PFSK-1 (cell line): ENCODE results near the gene VOPP1.

Experiments
- FOXP2 ChIP-seq: optimal IDR thresholded peaks from 2 replicates; pipeline ENCODE3; 2011; ENCODE audit warnings: borderline replicate concordance, control low read depth, inconsistent platforms; ENCODE audit not compliant: insufficient read depth; ENCODE audit errors: extremely low read length, extremely low read depth
- POLR2AphosphoS5 ChIP-seq: IDR thresholded peaks from 2 replicates; pipeline ENCODE4 v1.6.1; 2012; ENCODE audit warnings: low read depth, mild to moderate bottlenecking, control low read depth, low read length, moderate library complexity
- SIN3A ChIP-seq: IDR thresholded peaks from 2 replicates; pipeline ENCODE4 v1.6.1; 2012; ENCODE audit warnings: mild to moderate bottlenecking, low read length, moderate library complexity, borderline replicate concordance; ENCODE audit not compliant: insufficient read depth
- TAF1 ChIP-seq: IDR thresholded peaks from 2 replicates; pipeline ENCODE4 v1.6.1; 2012; ENCODE audit warnings: low read length, control low read depth, borderline replicate concordance; ENCODE audit not compliant: insufficient read depth
- TF ChIP-seq, protein P1 (sequence below), 2 experiments: IDR thresholded peaks; 2 replicates each; pipeline versions ENCODE4 v1.6.1 to v1.8.0; 2011 to 2012; ENCODE audit warnings: low read depth in 2 of 2, low read length in 2 of 2, control low read depth in 1 of 2, inconsistent platforms in 1 of 2, mild to moderate bottlenecking in 1 of 2, moderate library complexity in 1 of 2; ENCODE audit not compliant: insufficient read depth in 1 of 2

The VOPP1 gene

DNA sequence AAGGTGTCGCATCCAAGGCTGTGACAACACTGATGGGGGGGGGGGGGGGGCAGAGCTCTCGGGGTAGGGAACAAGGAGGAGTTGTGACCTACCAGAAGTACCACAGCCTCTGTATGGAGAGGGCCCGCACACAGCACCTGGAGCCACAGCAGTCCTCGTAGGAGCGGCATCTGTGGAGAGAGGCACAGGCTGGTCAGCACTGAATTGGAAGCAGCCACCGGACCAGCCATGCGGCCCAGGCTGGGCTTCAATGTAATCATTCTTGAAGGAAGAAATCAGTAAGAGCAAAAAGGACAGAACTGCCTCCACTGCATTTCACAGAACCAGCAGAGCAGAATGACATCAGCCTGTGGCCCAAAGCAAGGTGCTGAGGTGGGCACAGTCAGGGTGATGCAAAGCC is 74.8 kb downstream of the VOPP1 start:
- TF ChIP-seq, protein P1, sequence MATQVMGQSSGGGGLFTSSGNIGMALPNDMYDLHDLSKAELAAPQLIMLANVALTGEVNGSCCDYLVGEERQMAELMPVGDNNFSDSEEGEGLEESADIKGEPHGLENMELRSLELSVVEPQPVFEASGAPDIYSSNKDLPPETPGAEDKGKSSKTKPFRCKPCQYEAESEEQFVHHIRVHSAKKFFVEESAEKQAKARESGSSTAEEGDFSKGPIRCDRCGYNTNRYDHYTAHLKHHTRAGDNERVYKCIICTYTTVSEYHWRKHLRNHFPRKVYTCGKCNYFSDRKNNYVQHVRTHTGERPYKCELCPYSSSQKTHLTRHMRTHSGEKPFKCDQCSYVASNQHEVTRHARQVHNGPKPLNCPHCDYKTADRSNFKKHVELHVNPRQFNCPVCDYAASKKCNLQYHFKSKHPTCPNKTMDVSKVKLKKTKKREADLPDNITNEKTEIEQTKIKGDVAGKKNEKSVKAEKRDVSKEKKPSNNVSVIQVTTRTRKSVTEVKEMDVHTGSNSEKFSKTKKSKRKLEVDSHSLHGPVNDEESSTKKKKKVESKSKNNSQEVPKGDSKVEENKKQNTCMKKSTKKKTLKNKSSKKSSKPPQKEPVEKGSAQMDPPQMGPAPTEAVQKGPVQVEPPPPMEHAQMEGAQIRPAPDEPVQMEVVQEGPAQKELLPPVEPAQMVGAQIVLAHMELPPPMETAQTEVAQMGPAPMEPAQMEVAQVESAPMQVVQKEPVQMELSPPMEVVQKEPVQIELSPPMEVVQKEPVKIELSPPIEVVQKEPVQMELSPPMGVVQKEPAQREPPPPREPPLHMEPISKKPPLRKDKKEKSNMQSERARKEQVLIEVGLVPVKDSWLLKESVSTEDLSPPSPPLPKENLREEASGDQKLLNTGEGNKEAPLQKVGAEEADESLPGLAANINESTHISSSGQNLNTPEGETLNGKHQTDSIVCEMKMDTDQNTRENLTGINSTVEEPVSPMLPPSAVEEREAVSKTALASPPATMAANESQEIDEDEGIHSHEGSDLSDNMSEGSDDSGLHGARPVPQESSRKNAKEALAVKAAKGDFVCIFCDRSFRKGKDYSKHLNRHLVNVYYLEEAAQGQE (IDR thresholded peaks at IDR 0.05; ENCODE audit: insufficient read depth in 1 of 2, low read depth in 2 of 2, low read length in 2 of 2) = no peak
- TF ChIP-seq POLR2AphosphoS5 (no peak), FOXP2 (no peak), TAF1 (no peak), SIN3A (no peak)

DNA sequence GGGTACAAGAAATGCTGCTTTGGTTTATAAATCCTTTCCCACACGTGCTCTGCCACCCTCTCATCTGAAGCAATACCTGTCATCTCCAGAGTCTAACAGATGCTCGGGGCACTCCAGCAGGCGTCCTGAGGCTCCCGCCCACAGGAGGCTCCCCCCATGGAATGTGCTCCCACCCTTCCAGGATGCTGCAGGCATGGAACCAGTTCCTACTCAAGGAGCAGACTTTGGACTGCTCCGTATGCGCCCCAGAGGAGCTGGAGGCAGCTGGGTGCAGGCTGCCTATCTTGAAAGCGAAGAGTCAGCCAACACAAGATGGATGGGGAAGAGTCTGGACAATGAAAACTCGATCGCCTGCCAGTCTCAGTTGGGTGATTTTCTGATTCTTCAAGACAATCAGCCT is 75.4 kb downstream of the VOPP1 start:
- no peak for TF ChIP-seq SIN3A
- no peak for TF ChIP-seq POLR2AphosphoS5
- no peak for TF ChIP-seq FOXP2
- TF ChIP-seq, protein P1 (IDR thresholded peaks at IDR 0.05; ENCODE audit: insufficient read depth in 1 of 2, low read depth in 2 of 2, low read length in 2 of 2) = no peak
- no peak for TF ChIP-seq TAF1

DNA sequence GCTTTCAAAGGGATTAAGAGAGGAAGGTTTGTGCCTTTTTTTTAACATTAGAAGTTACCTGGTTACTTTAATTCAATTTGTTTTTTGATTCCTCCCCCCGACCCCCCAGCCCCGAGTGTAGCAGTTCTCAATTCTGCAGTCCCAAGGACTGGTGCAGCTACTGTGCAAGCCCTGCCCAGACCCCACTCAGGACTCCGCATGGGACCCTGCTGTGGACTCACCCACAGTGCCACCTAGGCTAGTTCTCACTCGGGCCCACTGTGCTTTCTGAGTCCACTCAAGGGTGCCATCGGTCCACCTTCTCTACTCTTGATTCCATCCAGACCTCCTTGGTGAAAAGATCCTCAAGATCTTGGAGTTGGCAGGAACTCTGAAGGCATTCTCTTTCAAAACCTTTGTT is 77.4 kb downstream of the VOPP1 start:
- TF ChIP-seq, protein P1 (IDR thresholded peaks at IDR 0.05; ENCODE audit: insufficient read depth in 1 of 2, low read depth in 2 of 2, low read length in 2 of 2) = no peak
- TF ChIP-seq POLR2AphosphoS5 (no peak), FOXP2 (no peak), TAF1 (no peak), SIN3A (no peak)

DNA sequence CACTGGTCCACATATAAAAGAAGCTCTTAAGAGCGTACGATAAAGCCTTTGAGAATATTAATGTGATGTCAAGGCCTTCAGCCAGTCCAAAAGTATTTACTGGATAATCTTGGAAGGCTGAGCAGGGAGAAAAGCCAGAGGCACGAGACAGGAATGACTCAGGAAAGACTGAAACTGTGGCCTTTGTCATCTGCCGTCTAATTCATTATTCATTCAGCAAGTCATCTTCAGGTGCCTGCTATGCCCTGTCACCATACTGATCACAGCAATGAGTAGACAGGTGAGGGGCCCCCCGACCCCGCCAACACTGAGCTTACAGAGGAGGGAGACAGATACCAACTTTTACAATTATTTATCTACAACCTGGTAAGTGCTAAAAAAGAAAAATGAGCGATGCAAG is 78.9 kb downstream of the VOPP1 start:
- TF ChIP-seq, protein P1 (IDR thresholded peaks at IDR 0.05; ENCODE audit: insufficient read depth in 1 of 2, low read depth in 2 of 2, low read length in 2 of 2) = no peak
- TF ChIP-seq FOXP2 (no peak), SIN3A (no peak), POLR2AphosphoS5 (no peak), TAF1 (no peak)

DNA sequence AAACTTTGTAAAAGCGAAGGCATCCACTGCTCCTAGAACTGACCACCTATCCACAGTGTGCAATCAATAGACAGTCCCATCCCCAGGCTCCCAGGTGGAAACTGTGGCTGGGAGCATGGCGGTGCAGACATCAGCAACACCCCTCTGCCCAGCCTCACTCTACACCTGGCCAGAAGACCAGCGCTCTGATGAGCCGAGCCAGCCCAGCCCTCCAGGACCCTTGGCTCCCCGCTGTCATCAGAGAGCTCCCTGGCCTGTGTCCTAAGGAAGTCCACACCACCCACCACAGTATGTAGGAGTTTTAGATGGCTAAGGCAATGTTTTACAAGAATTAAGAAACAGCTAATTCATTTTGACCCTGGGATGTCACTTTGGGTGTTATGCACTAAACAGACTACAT is 81.0 kb downstream of the VOPP1 start:
- TF ChIP-seq FOXP2 (no peak), SIN3A (no peak), POLR2AphosphoS5 (no peak), TAF1 (no peak)
- TF ChIP-seq, protein P1 (IDR thresholded peaks at IDR 0.05; ENCODE audit: insufficient read depth in 1 of 2, low read depth in 2 of 2, low read length in 2 of 2) = no peak
